Muscle of leg (tissue), 9 donors: ENCODE data around the gene TOE1. TPM values are rescaled to one million over a fixed set of nuclear protein-coding genes. Genes with fewer than 3 reads are reported as not detected.

Source experiments
- polyA plus RNA-seq, 8 donors: library from polyadenylated mRNA; unstranded; fragments of 120-200 nt; gene quantifications; one replicate each; pipeline versions ENCODE4 v1.2.1 to v1.2.3, GENCODE V29; 2013; ENCODE audit warnings: inconsistent platforms in 1 of 8, low replicate concordance in 1 of 8; ENCODE audit not compliant: insufficient read length in 8 of 8, insufficient read depth in 1 of 8
- total RNA-seq: library from RNA; stranded (reverse); fragments of 120-200 nt; gene quantifications from one replicate; pipeline ENCODE4 v1.2.4, GENCODE V29; 2013

The TOE1 gene
- total and polyA plus RNA-seq, 9 donors: 6.8 to 9.9 (median 7.8) TPM

Other genes with a start within 250 kb of the TOE1 start
- gene ZSWIM5, start 133.6 kb upstream of the TOE1 start, total RNA-seq: 0.35 TPM
- 1 to 10 TPM in 1 of 8 donors, under 1 TPM in 7; 0.25 to 1.0 (median 0.48) TPM for gene ZSWIM5, start 133.6 kb upstream of the TOE1 start, polyA plus RNA-seq
- gene HPDL, start 13.3 kb upstream of the TOE1 start, total RNA-seq: 2.6 TPM
- gene HPDL, start 13.3 kb upstream of the TOE1 start, polyA plus RNA-seq: 1 to 10 TPM; 1.3 to 2.5 (median 1.8) TPM
- gene MUTYH, start 270 bp downstream of the TOE1 start, total RNA-seq: 19.7 TPM
- gene MUTYH, start 270 bp downstream of the TOE1 start, polyA plus RNA-seq: 10 to 100 TPM; 13.9 to 25.3 (median 15.7) TPM
- 2.2 TPM for gene TESK2, start 151.0 kb downstream of the TOE1 start, total RNA-seq
- 1 to 10 TPM; 1.3 to 3.1 (median 1.9) TPM for gene TESK2, start 151.0 kb downstream of the TOE1 start, polyA plus RNA-seq
- gene CCDC163, start 159.9 kb downstream of the TOE1 start, total RNA-seq: 2.8 TPM
- 1 to 10 TPM in 7 of 8 donors, under 1 TPM in 1; 0.74 to 3.6 (median 2.0) TPM for gene CCDC163, start 159.9 kb downstream of the TOE1 start, polyA plus RNA-seq
- 4.6 TPM for gene MMACHC, start 160.1 kb downstream of the TOE1 start, total RNA-seq
- 1 to 10 TPM; 6.1 to 9.4 (median 7.4) TPM for gene MMACHC, start 160.1 kb downstream of the TOE1 start, polyA plus RNA-seq
- gene PRDX1, start 181.7 kb downstream of the TOE1 start, total RNA-seq: 223 TPM
- gene PRDX1, start 181.7 kb downstream of the TOE1 start, polyA plus RNA-seq: 100 to 1,000 TPM; 159 to 216 (median 171) TPM
- gene AKR1A1, start 210.7 kb downstream of the TOE1 start, total RNA-seq: 93.1 TPM
- 100 to 1,000 TPM in 3 of 8 donors, 10 to 100 TPM in 5; 78.3 to 114 (median 95.0) TPM for gene AKR1A1, start 210.7 kb downstream of the TOE1 start, polyA plus RNA-seq
- gene NASP, start 243.9 kb downstream of the TOE1 start, total RNA-seq: 56.4 TPM
- gene NASP, start 243.9 kb downstream of the TOE1 start, polyA plus RNA-seq: 100 to 1,000 TPM; 139 to 188 (median 160) TPM